HEK293T (cell line): ENCODE measurements around the gene ODAPH.

Experiments
- BHLHE40 ChIP-seq: fragments of 450-650 bp; IDR thresholded peaks from 2 replicates; pipeline ENCODE4 v1.6.1; 2016; ENCODE audit warnings: mild to moderate bottlenecking, moderate library complexity, borderline replicate concordance
- FOXA1 ChIP-seq: fragments of 450-650 bp; IDR thresholded peaks from 2 replicates; pipeline ENCODE4 v1.6.1; 2016; ENCODE audit warnings: mild to moderate bottlenecking
- FOXM1 ChIP-seq: fragments of 450-650 bp; IDR thresholded peaks from 2 replicates; pipeline ENCODE4 v1.6.1; 2017; ENCODE audit warnings: mild to moderate bottlenecking, borderline replicate concordance
- L3MBTL2 ChIP-seq: fragments of 450-650 bp; conservative IDR thresholded peaks from 2 replicates; pipeline ENCODE4 v1.6.1; 2016; ENCODE audit warnings: mild to moderate bottlenecking
- PKNOX1 ChIP-seq: fragments of 450-650 bp; IDR thresholded peaks from 2 replicates; pipeline ENCODE4 v1.6.1; 2016
- SP1 ChIP-seq: fragments of 450-650 bp; IDR thresholded peaks from 2 replicates; pipeline ENCODE4 v1.6.1; 2017
- SUZ12 ChIP-seq: fragments of 450-650 bp; IDR thresholded peaks from 2 replicates; pipeline ENCODE4 v1.6.1; 2016; ENCODE audit warnings: mild to moderate bottlenecking

- TF ChIP-seq SP1: no peak
- no peak for TF ChIP-seq FOXA1
- TF ChIP-seq L3MBTL2: no peak
- TF ChIP-seq PKNOX1: no peak
- TF ChIP-seq SUZ12: no peak
- TF ChIP-seq BHLHE40: no peak
- TF ChIP-seq FOXM1: no peak
Measured at GRCh38 chr4:75516144-75516543, 39.7 kb upstream of the ODAPH start.
